D341Med (cell line): ENCODE data around the gene GLCE.

Experiments
- DNase-seq: peaks from one replicate; pipeline ENCODE4 v3.0.0; 2012; ENCODE audit warnings: low spot score

The GLCE gene

DNA sequence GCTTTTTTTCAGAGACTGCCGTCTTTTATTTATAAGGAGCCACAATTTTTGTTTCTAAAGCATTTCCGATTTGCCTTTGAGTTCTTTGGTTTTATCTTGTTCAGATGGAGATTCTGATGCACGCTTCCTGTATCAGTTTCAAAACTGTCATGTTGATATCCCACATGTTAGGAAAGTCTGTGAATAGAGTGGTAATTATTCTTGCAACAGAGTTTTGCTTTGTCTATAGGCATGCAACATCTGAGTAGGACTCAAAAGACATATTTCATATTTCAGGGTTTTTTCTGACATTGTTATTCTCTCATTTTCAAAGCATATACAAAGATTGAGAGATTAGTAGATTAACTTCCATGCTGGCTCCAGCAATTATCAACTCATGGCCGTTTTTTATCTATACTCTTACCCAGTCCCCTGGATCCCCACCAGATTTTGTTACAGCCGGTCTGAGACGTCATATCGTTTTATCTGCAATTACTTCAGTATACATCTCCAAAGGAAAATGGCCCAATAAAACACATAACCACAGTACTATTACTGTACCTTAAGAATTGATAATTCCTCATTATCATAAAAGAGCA lies 160.6 kb downstream of the GLCE start:
- no peak for DNase-seq
